OCI-LY3 (cell line): ENCODE data around the gene CDH15.

Experiments used
- EZH2phosphoT487 ChIP-seq: fragments of 200-600 bp; shearing (Covaris generic); IDR thresholded peaks from 2 replicates; pipeline ENCODE4 v1.6.1; 2018; ENCODE audit warnings: antibody characterized with exemption, mixed run types, low read depth
- TF ChIP-seq, protein P1 (sequence below): fragments of 200-600, 300-600 bp; sonication (generic); IDR thresholded peaks from 2 replicates; pipeline ENCODE4 v1.5.1; 2014; ENCODE audit warnings: antibody characterized with exemption, low read length, low read depth

DNA sequence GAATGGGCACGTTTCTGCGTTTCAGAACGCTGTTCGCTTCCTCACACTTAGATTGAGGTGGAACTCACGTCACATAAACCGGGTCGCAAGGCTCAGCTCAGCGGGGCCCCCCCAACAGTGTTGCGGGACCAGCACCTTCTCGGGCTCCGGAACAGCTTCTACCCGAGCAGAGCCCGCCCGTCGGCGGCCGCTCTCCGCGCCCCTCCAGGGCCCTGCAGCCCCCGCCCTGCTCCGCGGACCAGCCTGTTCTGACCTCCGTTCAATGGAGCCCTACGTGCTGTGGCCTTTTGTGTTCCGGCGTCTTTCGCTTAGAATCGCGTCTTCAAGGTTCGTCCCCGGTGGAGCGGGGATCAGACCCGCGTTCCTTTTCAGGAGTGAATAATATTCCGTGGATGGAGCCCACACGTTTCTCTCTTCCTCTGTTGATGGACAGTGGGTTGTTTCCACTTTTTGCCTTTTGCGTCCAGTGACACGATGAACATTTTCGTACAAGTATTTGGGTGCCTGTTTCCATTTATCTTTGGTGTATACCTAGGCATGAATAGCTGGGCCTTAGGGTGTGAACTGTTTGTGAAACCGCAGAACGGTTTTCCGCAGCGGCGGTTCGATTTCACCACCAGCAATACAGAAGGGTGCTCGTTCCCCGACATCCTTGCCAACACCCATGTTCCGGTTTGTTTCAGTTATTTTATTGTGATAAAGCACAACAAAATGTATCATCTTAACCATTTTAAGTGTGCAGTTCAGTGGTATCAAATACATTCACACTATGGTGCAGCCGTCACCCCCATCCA, 31.1 kb downstream of the CDH15 start:
- TF ChIP-seq, protein P1, sequence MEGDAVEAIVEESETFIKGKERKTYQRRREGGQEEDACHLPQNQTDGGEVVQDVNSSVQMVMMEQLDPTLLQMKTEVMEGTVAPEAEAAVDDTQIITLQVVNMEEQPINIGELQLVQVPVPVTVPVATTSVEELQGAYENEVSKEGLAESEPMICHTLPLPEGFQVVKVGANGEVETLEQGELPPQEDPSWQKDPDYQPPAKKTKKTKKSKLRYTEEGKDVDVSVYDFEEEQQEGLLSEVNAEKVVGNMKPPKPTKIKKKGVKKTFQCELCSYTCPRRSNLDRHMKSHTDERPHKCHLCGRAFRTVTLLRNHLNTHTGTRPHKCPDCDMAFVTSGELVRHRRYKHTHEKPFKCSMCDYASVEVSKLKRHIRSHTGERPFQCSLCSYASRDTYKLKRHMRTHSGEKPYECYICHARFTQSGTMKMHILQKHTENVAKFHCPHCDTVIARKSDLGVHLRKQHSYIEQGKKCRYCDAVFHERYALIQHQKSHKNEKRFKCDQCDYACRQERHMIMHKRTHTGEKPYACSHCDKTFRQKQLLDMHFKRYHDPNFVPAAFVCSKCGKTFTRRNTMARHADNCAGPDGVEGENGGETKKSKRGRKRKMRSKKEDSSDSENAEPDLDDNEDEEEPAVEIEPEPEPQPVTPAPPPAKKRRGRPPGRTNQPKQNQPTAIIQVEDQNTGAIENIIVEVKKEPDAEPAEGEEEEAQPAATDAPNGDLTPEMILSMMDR = no peak
- no peak for TF ChIP-seq EZH2phosphoT487
